Stimulated activated CD4-positive, alpha-beta T cell treated with anti-CD3 and anti-CD28 coated beads, TNF-alpha, amount 100 ng/mL, for 48 hours (primary cell): ENCODE results near the gene UPF2.

Experiments used
- DNase-seq, 3 donors: peaks; one replicate each; pipeline ENCODE4 v3.0.0-alpha.2; 2020; ENCODE audit warnings: low read depth in 3 of 3

The UPF2 gene

DNA sequence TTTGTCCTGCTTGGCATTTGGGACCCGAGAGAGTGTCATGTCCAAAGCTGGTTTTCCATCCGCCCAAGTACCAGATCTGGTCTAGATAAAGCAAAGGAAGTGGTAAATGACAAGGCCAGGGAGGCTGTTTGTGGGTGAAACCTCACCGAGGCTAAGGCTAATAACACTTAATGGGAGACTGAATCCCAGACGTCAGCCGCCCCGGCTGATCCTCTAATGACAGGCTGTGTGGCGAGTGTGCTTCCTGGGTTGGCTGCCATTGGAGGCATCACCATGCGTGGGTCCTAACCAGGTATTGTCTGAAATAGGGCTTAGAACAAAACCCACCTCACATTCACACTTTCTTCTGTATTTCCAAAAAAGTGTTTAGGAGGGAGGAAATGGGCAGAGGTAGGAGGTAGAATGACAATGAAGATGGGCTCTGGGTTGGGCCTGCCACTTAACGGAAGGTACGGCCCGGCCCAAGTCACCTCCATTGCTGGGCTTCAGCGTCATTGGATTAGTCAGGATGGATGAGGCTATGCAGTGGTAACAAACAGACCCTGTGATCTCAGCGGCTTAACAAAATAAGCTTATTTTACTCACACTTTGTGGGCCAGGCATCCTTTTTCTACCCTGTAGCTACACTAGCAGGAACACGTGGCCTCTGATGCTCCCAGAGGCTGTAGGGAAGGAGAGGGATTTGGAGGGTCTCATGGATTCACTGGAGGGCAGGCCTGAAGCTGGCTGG lies 159.8 kb downstream of the UPF2 start:
- no peak for DNase-seq

GRCh38 chr10:11881477-11882417 lies 160.9 kb downstream of the UPF2 start:
- DNase-seq, result no peak

GRCh38 chr10:11881030-11881476 lies 161.6 kb downstream of the UPF2 start:
- no peak for DNase-seq

DNA sequence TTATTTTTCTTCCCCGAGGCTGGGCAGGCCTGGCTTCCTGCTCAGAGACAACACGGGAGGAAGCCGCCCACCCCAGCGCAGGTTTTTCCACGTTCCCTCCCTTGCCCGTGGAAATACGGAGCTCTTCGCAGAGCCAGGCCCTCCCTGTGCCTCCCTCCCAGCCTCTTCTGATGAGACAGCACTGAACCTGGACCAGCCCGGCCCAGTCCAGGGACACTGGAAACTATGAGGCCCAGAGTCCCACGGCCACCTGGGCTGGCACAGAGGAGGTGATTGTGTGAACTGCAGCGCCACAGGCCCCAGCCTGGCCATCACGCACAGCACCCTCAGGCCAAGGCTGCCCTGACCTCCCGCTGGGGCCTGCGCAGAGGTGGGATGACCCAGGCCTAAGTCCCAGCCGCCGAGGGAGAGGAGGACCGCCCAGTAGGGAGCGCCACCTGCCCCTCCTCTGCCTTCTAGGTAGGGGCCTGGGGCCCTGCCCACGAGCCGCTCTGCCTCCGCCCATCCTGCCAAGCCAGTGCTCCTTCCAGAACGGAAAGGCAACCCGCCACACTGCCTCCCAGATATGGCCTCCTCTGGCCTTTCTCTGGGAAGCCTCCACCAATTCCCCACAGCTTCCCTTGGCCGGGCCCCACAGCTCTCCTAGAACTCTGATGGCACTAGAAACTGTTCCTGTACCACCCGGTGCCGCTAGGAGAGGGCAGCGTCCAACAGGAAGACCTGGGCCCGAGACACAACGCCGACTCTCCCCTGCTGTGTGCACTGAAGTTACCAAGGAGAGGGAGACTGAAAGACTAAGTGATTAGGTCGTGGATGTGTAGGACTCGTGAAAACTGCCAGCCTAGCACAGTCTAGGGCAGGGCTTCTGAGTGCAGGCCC lies 162.2 kb downstream of the UPF2 start:
- DNase-seq, result no peak

DNA sequence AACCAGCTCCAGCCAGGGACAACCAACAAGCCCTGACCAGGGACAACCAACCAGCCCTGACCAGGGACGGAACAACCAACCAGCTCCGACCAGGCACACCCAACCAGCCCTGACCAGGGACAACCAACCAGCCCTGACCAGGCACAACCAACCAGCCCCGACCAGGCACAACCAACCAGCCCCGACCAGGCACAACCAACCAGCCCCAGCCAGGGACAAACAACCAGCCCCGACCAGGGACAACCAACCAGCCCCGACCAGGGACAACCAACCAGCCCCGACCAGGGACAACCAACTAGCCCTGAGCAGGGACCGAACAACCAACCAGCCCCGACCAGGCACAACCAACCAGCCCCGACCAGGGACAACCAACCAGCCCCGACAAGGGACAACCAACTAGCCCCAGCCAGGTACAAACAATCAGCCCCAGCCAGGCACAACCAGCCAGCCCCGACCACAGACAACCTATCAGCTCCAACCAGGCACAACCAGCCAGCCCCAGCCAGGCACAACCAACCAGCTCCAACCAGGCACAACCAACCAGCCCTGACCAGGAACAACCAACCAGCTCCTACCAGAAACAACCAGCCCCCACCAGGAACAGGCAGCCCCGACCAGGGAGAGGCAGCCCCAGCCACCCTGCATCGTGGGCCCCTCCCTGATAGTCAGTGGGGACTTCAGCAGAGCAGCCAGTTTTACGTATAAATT lies 163.1 kb downstream of the UPF2 start:
- no peak for DNase-seq

- no peak for DNase-seq
These were observed 163.8 kb downstream of the UPF2 start for GRCh38 chr10:11878776-11879175.

DNA sequence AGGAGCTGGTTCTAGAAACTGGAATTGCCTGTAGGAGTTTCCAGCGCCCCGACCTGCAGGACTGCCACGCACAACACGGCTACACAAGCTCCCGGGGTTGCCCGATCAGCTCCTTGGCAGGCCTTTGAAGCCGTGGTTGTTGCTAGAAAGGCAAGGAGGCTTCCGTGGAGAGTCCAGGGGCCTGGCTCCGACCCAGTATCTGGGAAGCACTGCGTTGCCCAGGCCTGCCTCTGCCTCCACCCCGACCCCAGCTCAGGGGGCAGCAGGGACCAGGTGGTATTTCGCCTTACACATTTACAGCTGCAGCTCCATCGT lies 165.1 kb downstream of the UPF2 start:
- no peak for DNase-seq

GRCh38 chr10:11876805-11877590 lies 165.6 kb downstream of the UPF2 start:
- DNase-seq, result no peak

DNA sequence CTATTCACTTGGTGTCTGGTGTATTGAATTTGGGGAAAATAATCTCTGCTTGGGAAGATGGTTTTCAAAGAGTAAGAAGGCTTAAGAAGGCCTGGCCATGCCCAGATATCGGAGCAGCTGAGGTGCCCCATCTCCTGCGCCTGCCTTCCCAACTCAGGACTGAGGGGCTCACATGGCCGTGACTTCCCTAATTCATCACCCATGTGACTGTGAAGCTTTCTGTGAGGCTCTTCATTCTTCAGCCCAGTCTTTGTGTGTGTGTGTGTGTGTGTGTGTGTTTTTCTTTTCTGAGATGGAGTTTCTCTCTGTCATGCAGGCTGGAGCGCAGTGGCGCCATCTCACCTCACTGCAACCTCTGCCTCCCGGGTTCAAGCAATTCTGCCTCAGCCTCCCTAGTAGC lies 166.3 kb downstream of the UPF2 start:
- no peak for DNase-seq

- DNase-seq, result no peak
These were observed 166.9 kb downstream of the UPF2 start for GRCh38 chr10:11875494-11876281.

DNA sequence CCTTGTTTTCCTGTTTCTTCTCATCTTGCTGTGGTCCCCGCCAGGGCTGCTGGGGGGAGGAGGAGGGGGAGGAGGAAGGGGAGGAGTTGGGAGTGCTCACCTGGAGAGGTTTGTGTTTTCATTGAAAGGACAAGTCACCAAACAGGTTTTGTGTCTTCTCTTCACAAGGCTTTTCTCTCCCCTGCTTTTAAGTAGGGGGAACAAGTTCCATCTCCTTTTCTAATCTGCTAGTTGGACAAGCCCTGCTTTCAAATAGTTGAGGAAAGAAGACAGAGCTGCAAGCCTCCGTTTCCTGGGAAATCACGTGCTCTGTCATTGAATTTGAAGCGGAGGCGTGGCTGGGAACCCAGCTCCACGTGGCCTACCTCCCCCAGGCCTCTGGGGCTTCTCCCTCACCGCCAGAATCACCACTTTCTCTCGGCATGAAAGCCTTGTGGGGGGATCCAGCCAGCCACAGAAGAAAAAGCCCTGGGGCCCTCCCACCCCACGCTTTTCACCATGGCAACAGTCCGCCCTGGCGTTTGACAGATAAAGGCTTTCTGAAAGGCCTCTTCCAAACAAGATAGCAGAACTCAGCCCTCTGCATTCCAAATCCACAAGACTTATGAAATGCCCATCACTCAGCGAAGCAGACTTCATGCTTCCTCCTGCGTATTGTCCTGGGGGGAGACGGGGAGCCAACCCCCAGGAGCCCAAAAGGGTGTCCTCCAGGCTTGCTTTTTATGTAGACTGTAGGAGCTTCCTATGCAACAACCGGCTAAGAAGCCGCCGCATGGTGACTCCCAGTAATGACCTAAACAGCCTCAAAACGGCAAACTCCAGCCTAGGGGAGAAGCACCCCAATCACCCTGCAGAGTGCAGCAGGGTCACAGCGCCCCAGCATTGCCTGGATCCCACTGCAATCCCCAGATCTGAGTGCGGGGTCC lies 167.8 kb downstream of the UPF2 start:
- DNase-seq, result peak in 1 of 3 donors; percentile 13

- no peak for DNase-seq
These were observed 171.1 kb downstream of the UPF2 start for GRCh38 chr10:11871466-11871865.

- no peak for DNase-seq
These were observed 171.7 kb downstream of the UPF2 start for GRCh38 chr10:11870900-11871400.

GRCh38 chr10:11870461-11870780 lies 172.2 kb downstream of the UPF2 start:
- no peak for DNase-seq
